Measurements from ENCODE around the gene PDIA4.

The PDIA4 gene

GRCh38 chr7:148975896-148976295, 52.4 kb downstream of the PDIA4 start:
- in situ Hi-C loops (cut with MboI; ENCODE audit: low sequenced_read_pairs) = no loop called here

GRCh38 chr7:148973256-148973655, 55.0 kb downstream of the PDIA4 start:
- in situ Hi-C loops (cut with MboI; ENCODE audit: low sequenced_read_pairs) = loop anchor here (25.0 kb wide), 2 partner anchors 411 to 711 kb away; no protein-coding TSS in a partner anchor

- in situ Hi-C loops (cut with MboI; ENCODE audit: low sequenced_read_pairs) = loop anchor here (25.0 kb wide), 2 partner anchors 410 to 710 kb away; no protein-coding TSS in a partner anchor
Measured at GRCh38 chr7:148972375-148972774, 55.9 kb downstream of the PDIA4 start.

- in situ Hi-C loops (cut with MboI; ENCODE audit: low sequenced_read_pairs) = loop anchor here (25.0 kb wide), 2 partner anchors 405 to 705 kb away; no protein-coding TSS in a partner anchor
Measured at GRCh38 chr7:148967602-148968001, 60.7 kb downstream of the PDIA4 start.

GRCh38 chr7:148967032-148967372, 61.3 kb downstream of the PDIA4 start:
- in situ Hi-C loops (cut with MboI; ENCODE audit: low sequenced_read_pairs) = loop anchor here (25.0 kb wide), 2 partner anchors 405 to 705 kb away; no protein-coding TSS in a partner anchor

GRCh38 chr7:148964483-148965267, 63.6 kb downstream of the PDIA4 start:
- in situ Hi-C loops (cut with MboI; ENCODE audit: low sequenced_read_pairs) = loop anchor here (25.0 kb wide), 2 partner anchors 402 to 702 kb away; no protein-coding TSS in a partner anchor

- in situ Hi-C loops (cut with MboI; ENCODE audit: low sequenced_read_pairs) = loop anchor here (25.0 kb wide), 2 partner anchors 402 to 702 kb away; no protein-coding TSS in a partner anchor
Measured at GRCh38 chr7:148963583-148964482, 64.5 kb downstream of the PDIA4 start.

GRCh38 chr7:148962823-148963582, 65.3 kb downstream of the PDIA4 start:
- in situ Hi-C loops (cut with MboI; ENCODE audit: low sequenced_read_pairs) = loop anchor here (25.0 kb wide), 2 partner anchors 401 to 701 kb away; no protein-coding TSS in a partner anchor

GRCh38 chr7:148962440-148962822, 65.9 kb downstream of the PDIA4 start:
- in situ Hi-C loops (cut with MboI; ENCODE audit: low sequenced_read_pairs) = loop anchor here (25.0 kb wide), 2 partner anchors 400 to 700 kb away; no protein-coding TSS in a partner anchor

- in situ Hi-C loops (cut with MboI; ENCODE audit: low sequenced_read_pairs) = loop anchor here (25.0 kb wide), 2 partner anchors 397 to 697 kb away; no protein-coding TSS in a partner anchor
Measured at GRCh38 chr7:148959726-148960125, 68.6 kb downstream of the PDIA4 start.

- in situ Hi-C loops (cut with MboI; ENCODE audit: low sequenced_read_pairs) = loop anchor here (25.0 kb wide), 2 partner anchors 396 to 696 kb away; no protein-coding TSS in a partner anchor
Measured at GRCh38 chr7:148958061-148958460, 70.2 kb downstream of the PDIA4 start.

GRCh38 chr7:148954766-148955165, 73.5 kb downstream of the PDIA4 start:
- in situ Hi-C loops (cut with MboI; ENCODE audit: low sequenced_read_pairs) = loop anchor here (25.0 kb wide), 2 partner anchors 392 to 692 kb away; no protein-coding TSS in a partner anchor

- in situ Hi-C loops (cut with MboI; ENCODE audit: low sequenced_read_pairs) = loop anchor here (25.0 kb wide), 2 partner anchors 391 to 691 kb away; no protein-coding TSS in a partner anchor
Measured at GRCh38 chr7:148953676-148954075, 74.6 kb downstream of the PDIA4 start.

Measured in HL-60/S4 treated with retinoic acid at 250 ng/mL for 4 days and 3 days (cell line).